Ovary (tissue), 1 donor: ENCODE data around the gene FCRL3.

Experiments
- EP300 ChIP-seq: sonication (generic); formaldehyde crosslinking; IDR thresholded peaks from one replicate; pipeline ENCODE4 v1.6.1; 2017; ENCODE audit warnings: antibody characterized with exemption
- POLR2A ChIP-seq: fragments of 450-650 bp; IDR thresholded peaks from one replicate; pipeline ENCODE4 v1.6.1; 2017; ENCODE audit warnings: antibody characterized with exemption, mild to moderate bottlenecking, moderate library complexity

DNA sequence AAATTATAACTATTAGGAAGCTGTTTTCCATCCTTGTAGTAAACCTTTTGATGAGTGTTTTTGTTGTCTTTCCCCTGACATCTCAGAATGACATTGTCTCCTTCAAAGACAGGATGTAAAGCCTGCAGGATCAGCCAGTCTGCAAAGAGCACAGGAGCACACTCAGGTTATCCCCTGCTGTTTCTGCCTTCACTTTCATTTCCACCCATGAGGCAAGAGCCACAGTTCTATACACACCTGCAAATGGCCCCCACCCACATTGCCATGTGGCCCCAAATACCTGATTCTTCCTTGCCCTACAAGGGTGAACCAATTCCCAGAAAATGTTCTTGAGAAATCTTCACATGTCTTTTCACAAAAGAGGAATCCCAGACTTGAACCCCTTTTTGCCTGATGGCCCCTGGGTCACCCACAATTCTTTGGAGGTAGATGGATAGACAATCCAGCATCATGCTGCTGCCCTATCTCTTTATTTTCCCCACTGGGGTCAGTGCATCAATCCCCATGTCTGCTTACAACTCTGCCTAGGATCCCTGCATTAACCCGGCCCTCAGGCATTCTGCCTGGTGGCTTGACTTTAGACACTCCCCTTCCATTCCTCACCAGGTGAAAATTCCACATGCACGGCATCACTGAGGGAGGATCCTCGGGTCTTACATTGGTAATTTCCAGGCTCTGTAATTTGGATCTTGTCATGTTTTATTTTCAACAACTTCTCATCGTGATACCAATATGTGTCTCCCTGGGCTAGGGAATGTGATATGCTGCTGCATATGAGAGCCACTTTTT lies 2.6 kb downstream of the FCRL3 start:
- no peak for TF ChIP-seq EP300
- TF ChIP-seq POLR2A = no peak
